SH-SY5Y (cell line): ENCODE data around the gene DLD.

Experiments used
- GATA2 ChIP-seq: IDR thresholded peaks from 2 replicates; pipeline ENCODE4 v1.6.1; 2011; ENCODE audit warnings: mild to moderate bottlenecking, low read depth, low read length
- GATA3 ChIP-seq: IDR thresholded peaks from 2 replicates; pipeline ENCODE4 v1.6.1; 2011; ENCODE audit warnings: low read depth, mild to moderate bottlenecking, low read length, moderate library complexity

DNA sequence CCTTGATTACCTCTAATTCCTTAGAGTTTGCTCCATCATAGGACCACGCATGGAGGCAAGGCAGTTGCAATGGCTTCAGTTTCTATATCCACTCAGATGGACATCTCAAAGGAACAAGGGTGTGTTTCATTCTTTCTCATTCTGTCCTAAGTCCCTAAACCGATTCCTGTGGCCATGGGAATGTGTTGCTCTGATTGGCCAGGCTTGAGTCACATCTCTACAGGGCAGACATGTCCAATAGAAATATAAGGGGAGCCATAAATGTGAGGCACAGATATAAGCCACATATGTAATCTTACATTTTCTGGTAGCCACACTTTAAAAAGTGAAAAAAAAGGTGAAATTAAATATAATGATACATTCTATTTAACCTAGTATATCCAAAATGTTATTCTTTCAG lies 16.9 kb upstream of the DLD start:
- no peak for TF ChIP-seq GATA3
- TF ChIP-seq GATA2, result no peak
